Osteoblast (primary cell): ENCODE measurements around the gene RBBP8. TPM values are rescaled to one million over a fixed set of nuclear protein-coding genes. Genes with fewer than 3 reads are reported as not detected.

Source experiments
- DNase-seq: peaks from one replicate; pipeline ENCODE4 v3.0.0; 2011; ENCODE audit warnings: low spot score, mixed read lengths; ENCODE audit not compliant: insufficient read length; ENCODE audit errors: missing footprints
- H2AFZ ChIP-seq: 2 replicates; pipeline ENCODE4 v1.6.0; 2011; ENCODE audit warnings: mild to moderate bottlenecking, low read length
- H3K27ac ChIP-seq: 2 replicates; pipeline ENCODE4 v1.5.1; 2011; ENCODE audit warnings: mild to moderate bottlenecking, low read depth, low read length, moderate library complexity
- H3K27me3 ChIP-seq: 2 replicates; pipeline ENCODE4 v1.6.0; 2012; ENCODE audit warnings: mild to moderate bottlenecking, control low read depth, inconsistent platforms, low read length, moderate library complexity; ENCODE audit not compliant: insufficient read depth
- H3K36me3 ChIP-seq: 2 replicates; pipeline ENCODE4 v1.5.1; 2011; ENCODE audit warnings: mild to moderate bottlenecking, low read length, control low read depth, moderate library complexity; ENCODE audit not compliant: insufficient read depth
- H3K4me1 ChIP-seq: 2 replicates; pipeline ENCODE4 v1.5.1; 2011; ENCODE audit warnings: mild to moderate bottlenecking, low read length, control low read depth, moderate library complexity; ENCODE audit not compliant: insufficient read depth
- H3K4me2 ChIP-seq: 2 replicates; pipeline ENCODE4 v1.6.0; 2011; ENCODE audit warnings: mild to moderate bottlenecking, low read length; ENCODE audit not compliant: insufficient read depth
- H3K4me3 ChIP-seq: fragments of 200-600 bp; sonication (generic); 3 replicates; pipeline ENCODE4 v1.5.1; 2012; ENCODE audit warnings: mild to moderate bottlenecking, low read length, inconsistent platforms; ENCODE audit not compliant: insufficient read depth
- H3K79me2 ChIP-seq: 2 replicates; pipeline ENCODE4 v1.6.0; 2012; ENCODE audit warnings: mild to moderate bottlenecking, low read length, control low read depth, inconsistent platforms; ENCODE audit not compliant: insufficient read depth
- H3K9me3 ChIP-seq: 2 replicates; pipeline ENCODE4 v1.5.1; 2011; ENCODE audit warnings: low read depth, low read length, control low read depth
- H4K20me1 ChIP-seq: 2 replicates; pipeline ENCODE4 v1.6.0; 2012; ENCODE audit warnings: mild to moderate bottlenecking, low read length, control low read depth; ENCODE audit not compliant: insufficient read depth
- total RNA-seq: library from RNA; depleted of rRNA; stranded (reverse); fragments of >200 nt; gene quantifications from 2 replicates; pipeline ENCODE4 v1.2.3, GENCODE V29; 2012
- TF ChIP-seq, protein P1 (sequence below): IDR thresholded peaks from 2 replicates; pipeline ENCODE4 v1.5.1; 2011; ENCODE audit warnings: mild to moderate bottlenecking, low read depth, low read length, moderate library complexity; ENCODE audit errors: extremely low read depth

Gene RBBP8
- total RNA-seq, 1 donor, result 40.2 TPM

DNA sequence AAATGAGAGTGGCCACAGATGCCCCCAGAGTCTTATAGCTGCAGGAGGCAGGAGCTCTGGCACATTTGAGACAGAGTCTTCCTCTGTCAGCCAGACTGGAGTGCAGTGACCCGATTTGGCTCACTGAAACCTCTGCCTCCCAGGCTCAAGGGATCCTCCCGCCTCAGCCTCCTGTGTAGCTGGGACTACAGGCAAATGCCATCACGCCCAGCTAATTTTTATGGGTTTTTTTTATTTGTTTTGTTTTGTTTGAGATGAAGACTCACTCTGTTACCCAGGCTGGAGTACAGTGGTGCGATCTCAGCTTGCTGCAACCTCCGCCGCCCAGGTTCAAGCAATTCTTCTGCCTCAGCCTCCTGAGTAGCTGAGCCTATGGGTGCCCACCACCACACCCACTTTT lies 121.4 kb downstream of the RBBP8 start:
- H3K27me3 ChIP-seq, result no peaks in the 10 kb centered on the region
- no peak overlapping the region for H2AFZ ChIP-seq
- H3K4me3 ChIP-seq, result no peak overlapping the region
- H3K36me3 ChIP-seq, result no peaks in the 10 kb centered on the region
- no peak overlapping the region for H3K4me2 ChIP-seq
- H3K9me3 ChIP-seq, result no peaks in the 10 kb centered on the region
- TF ChIP-seq, protein P1, sequence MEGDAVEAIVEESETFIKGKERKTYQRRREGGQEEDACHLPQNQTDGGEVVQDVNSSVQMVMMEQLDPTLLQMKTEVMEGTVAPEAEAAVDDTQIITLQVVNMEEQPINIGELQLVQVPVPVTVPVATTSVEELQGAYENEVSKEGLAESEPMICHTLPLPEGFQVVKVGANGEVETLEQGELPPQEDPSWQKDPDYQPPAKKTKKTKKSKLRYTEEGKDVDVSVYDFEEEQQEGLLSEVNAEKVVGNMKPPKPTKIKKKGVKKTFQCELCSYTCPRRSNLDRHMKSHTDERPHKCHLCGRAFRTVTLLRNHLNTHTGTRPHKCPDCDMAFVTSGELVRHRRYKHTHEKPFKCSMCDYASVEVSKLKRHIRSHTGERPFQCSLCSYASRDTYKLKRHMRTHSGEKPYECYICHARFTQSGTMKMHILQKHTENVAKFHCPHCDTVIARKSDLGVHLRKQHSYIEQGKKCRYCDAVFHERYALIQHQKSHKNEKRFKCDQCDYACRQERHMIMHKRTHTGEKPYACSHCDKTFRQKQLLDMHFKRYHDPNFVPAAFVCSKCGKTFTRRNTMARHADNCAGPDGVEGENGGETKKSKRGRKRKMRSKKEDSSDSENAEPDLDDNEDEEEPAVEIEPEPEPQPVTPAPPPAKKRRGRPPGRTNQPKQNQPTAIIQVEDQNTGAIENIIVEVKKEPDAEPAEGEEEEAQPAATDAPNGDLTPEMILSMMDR, result no peak
- H3K27ac ChIP-seq, result no peak overlapping the region
- no peaks in the 10 kb centered on the region for H3K79me2 ChIP-seq
- H4K20me1 ChIP-seq, result no peaks in the 10 kb centered on the region
- DNase-seq, result no peak
- H3K4me1 ChIP-seq, result peaks cover 20% of the 10 kb centered on the region

DNA sequence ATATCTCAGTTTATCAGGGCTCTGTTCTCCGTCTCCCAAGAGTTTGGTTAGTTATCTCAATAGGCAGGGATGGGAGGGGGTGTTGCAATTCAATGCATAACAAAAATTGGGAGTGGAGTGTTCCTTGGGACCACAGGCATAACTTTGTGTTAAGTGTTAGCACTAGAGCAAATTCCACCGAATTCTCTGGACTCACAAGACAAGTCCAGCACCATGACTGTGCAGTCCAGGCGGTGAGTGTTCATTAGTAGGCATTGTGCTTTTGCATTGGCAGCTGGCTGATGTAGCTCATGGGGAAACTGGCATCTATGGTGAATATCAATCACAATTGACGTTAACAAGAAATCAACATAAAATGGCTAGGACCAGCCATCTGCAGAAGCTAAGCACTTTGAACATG lies 123.2 kb downstream of the RBBP8 start:
- TF ChIP-seq, protein P1, result no peak
- Histone ChIP-seq H3K79me2 (no peaks in the 10 kb centered on the region), H4K20me1 (no peaks in the 10 kb centered on the region), H3K27me3 (no peaks in the 10 kb centered on the region), H3K9me3 (no peaks in the 10 kb centered on the region), H3K4me3 (no peak overlapping the region), H3K4me2 (no peak overlapping the region), H3K36me3 (no peaks in the 10 kb centered on the region), H2AFZ (no peak overlapping the region), H3K4me1 (peaks cover 23% of the 10 kb centered on the region), H3K27ac (no peak overlapping the region)
- DNase-seq, result no peak

DNA sequence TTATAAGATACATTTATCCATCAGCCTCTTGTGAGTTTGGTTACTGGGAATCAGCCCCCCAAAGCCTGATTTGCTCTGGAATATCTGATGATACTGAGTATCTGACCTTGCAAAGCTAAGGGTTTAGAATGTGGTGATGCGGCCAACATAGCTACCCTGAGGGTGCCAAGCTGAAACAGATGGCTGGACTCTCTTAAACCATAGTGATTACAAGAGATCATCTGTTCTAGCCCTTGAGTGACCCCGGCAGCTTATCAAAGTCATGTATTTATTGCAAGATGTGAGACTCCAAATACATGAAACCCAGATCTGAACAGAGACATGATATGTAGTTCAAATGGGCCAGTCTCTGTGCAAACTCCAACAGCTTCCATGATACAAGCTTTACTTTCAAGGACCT lies 124.0 kb downstream of the RBBP8 start:
- Histone ChIP-seq H3K27ac (no peak overlapping the region), H3K4me2 (no peak overlapping the region), H3K4me1 (peaks cover 23% of the 10 kb centered on the region), H3K4me3 (no peak overlapping the region), H3K27me3 (no peaks in the 10 kb centered on the region), H3K9me3 (no peaks in the 10 kb centered on the region), H4K20me1 (no peaks in the 10 kb centered on the region), H3K36me3 (no peaks in the 10 kb centered on the region), H3K79me2 (no peaks in the 10 kb centered on the region), H2AFZ (no peak overlapping the region)
- no peak for DNase-seq
- TF ChIP-seq, protein P1, result no peak

DNA sequence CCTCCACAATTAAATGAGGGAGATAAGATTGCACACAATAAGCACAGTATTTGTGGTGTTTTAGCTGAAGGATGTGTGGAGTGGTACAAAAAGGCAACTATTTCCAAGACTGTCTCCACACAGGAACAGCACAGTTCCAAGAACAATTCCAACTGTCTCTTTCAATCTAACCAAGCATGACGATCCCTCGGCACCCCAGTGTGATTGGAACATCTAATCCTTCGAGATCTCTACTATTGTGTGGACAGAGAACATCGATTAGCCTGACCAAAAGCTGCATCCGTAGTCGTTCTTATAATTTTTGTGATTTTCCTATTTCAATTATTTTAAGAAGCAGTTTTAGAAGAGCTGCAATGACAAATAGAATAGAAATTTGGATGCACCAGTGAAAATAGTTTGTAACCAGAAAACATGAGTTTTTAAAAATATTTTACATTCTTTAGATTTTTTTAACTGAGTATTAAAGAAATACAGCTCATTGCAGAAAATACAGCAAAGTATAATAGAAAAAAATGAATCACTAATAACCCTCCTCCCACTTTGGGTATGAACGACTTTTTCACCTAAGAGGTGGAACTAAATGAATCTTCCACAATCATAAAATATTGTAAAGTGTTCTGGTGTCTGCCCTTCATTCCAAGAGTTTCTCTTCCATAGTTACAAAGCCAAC lies 125.8 kb downstream of the RBBP8 start:
- H3K36me3 ChIP-seq, result no peaks in the 10 kb centered on the region
- peak overlapping the region; percentile 70 for H2AFZ ChIP-seq

More for the DNA sequence above, 125.8 kb downstream of the RBBP8 start:
- peak overlapping the region; percentile 59 for H3K4me2 ChIP-seq
- H3K9me3 ChIP-seq, result no peaks in the 10 kb centered on the region
- no peaks in the 10 kb centered on the region for H3K79me2 ChIP-seq
- H3K27me3 ChIP-seq, result no peaks in the 10 kb centered on the region
- peak; percentile 62 for DNase-seq
- TF ChIP-seq, protein P1, result no peak
- H3K4me3 ChIP-seq, result no peak overlapping the region
- no peaks in the 10 kb centered on the region for H4K20me1 ChIP-seq
- H3K27ac ChIP-seq, result peak overlapping the region; percentile 8
- peaks cover 23% of the 10 kb centered on the region for H3K4me1 ChIP-seq
